Thyroid gland (tissue), 4 donors: ENCODE measurements around the gene KLRC3.

Source experiments
- POLR2A ChIP-seq, 2 donors: fragments of 450-650 bp; IDR thresholded peaks; one replicate each; pipeline ENCODE4 v1.6.1; 2017; ENCODE audit warnings: antibody characterized with exemption in 2 of 2, mild to moderate bottlenecking in 2 of 2, moderate library complexity in 1 of 2
- TF ChIP-seq, protein P1 (sequence below), 6 experiments: fragments of 200-600 bp in 3 of 6; fragments of 450-650 bp in 3 of 6; sonication (generic) in 3 of 6; IDR thresholded peaks; one replicate each; pipeline ENCODE4 v1.5.1; 2016 to 2019; ENCODE audit warnings: antibody characterized with exemption in 6 of 6, mild to moderate bottlenecking in 2 of 6, inconsistent platforms in 1 of 6, moderate library complexity in 1 of 6

GRCh38 chr12:10384191-10384590 is 36.2 kb downstream of the KLRC3 start:
- TF ChIP-seq, protein P1, sequence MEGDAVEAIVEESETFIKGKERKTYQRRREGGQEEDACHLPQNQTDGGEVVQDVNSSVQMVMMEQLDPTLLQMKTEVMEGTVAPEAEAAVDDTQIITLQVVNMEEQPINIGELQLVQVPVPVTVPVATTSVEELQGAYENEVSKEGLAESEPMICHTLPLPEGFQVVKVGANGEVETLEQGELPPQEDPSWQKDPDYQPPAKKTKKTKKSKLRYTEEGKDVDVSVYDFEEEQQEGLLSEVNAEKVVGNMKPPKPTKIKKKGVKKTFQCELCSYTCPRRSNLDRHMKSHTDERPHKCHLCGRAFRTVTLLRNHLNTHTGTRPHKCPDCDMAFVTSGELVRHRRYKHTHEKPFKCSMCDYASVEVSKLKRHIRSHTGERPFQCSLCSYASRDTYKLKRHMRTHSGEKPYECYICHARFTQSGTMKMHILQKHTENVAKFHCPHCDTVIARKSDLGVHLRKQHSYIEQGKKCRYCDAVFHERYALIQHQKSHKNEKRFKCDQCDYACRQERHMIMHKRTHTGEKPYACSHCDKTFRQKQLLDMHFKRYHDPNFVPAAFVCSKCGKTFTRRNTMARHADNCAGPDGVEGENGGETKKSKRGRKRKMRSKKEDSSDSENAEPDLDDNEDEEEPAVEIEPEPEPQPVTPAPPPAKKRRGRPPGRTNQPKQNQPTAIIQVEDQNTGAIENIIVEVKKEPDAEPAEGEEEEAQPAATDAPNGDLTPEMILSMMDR (IDR thresholded peaks at IDR 0.05): no peak
- no peak for TF ChIP-seq POLR2A (IDR thresholded peaks at IDR 0.05)
